ENCODE results near the gene COMMD10.

- no peak for TF ChIP-seq CTCF (IDR thresholded peaks at IDR 0.05)
- no peak for TF ChIP-seq EP300 (IDR thresholded peaks at IDR 0.05)
- TF ChIP-seq POLR2AphosphoS5 (IDR thresholded peaks at IDR 0.05), result no peak
Observed at GRCh38 chr5:116152169-116152568, 67.3 kb downstream of the COMMD10 start.
